DND-41 (cell line): ENCODE results near the gene TTBK1.

Source experiments
- ATAC-seq: fragments of 200-7000 bp; cut with Tn5 transposase; 3 replicates; pipeline ENCODE4 v1.9.1; 2021; ENCODE audit warnings: low read depth; ENCODE audit not compliant: insufficient read depth
- DNase-seq: peaks from one replicate; pipeline ENCODE4 v3.0.0-alpha.2; 2020
- H2AFZ ChIP-seq: 2 replicates; pipeline ENCODE4 v1.6.0; 2012; ENCODE audit warnings: low read depth, low read length
- H3K27ac ChIP-seq: 2 replicates; pipeline ENCODE4 v1.5.1; 2012; ENCODE audit warnings: low read length, inconsistent platforms
- H3K27me3 ChIP-seq: fragments of 200-600 bp; sonication (generic); 2 replicates; pipeline ENCODE4 v1.6.0; 2012; ENCODE audit warnings: low read length, mild to moderate bottlenecking, inconsistent platforms; ENCODE audit not compliant: insufficient read depth, poor library complexity
- H3K36me3 ChIP-seq: 2 replicates; pipeline ENCODE4 v1.5.1; 2012; ENCODE audit warnings: low read length, inconsistent platforms; ENCODE audit not compliant: insufficient read depth
- H3K4me1 ChIP-seq: 2 replicates; pipeline ENCODE4 v1.5.1; 2012; ENCODE audit warnings: mild to moderate bottlenecking, low read length; ENCODE audit not compliant: insufficient read depth
- H3K4me2 ChIP-seq: 2 replicates; pipeline ENCODE4 v1.6.0; 2012; ENCODE audit warnings: mild to moderate bottlenecking, moderate library complexity, low read length, inconsistent platforms; ENCODE audit not compliant: insufficient read depth
- H3K4me3 ChIP-seq, 2 experiments: fragments of 200-600 bp in 1 of 2; shearing (Covaris generic) in 1 of 2; 2 replicates each; pipeline ENCODE4 v1.5.1; 2012 to 2016; ENCODE audit warnings: inconsistent platforms in 2 of 2, low read length in 2 of 2, mild to moderate bottlenecking in 2 of 2, low read depth in 1 of 2, moderate library complexity in 1 of 2
- H3K79me2 ChIP-seq: 2 replicates; pipeline ENCODE4 v1.6.0; 2012; ENCODE audit warnings: low read length, inconsistent platforms; ENCODE audit not compliant: insufficient read depth
- H3K9ac ChIP-seq: 2 replicates; pipeline ENCODE4 v1.6.0; 2012; ENCODE audit warnings: low read depth, mild to moderate bottlenecking, inconsistent platforms, low read length, moderate library complexity
- H3K9me3 ChIP-seq: 2 replicates; pipeline ENCODE4 v1.5.1; 2012; ENCODE audit warnings: low read length, moderate library complexity, mild to moderate bottlenecking, inconsistent platforms; ENCODE audit not compliant: insufficient read depth, severe bottlenecking
- H4K20me1 ChIP-seq: 2 replicates; pipeline ENCODE4 v1.6.0; 2012; ENCODE audit warnings: low read length; ENCODE audit not compliant: insufficient read depth
- EZH2 ChIP-seq: IDR thresholded peaks from 3 replicates; pipeline ENCODE4 v1.6.1; 2012; ENCODE audit warnings: borderline replicate concordance, low read depth, mild to moderate bottlenecking, moderate library complexity, low read length, inconsistent platforms; ENCODE audit not compliant: severe bottlenecking
- TF ChIP-seq, protein P1 (sequence below): IDR thresholded peaks from 2 replicates; pipeline ENCODE4 v1.5.1; 2012; ENCODE audit warnings: borderline replicate concordance, low read length, moderate library complexity, mild to moderate bottlenecking; ENCODE audit not compliant: poor library complexity, severe bottlenecking; ENCODE audit errors: extremely low read depth

Gene TTBK1

GRCh38 chr6:43215066-43215465 is 28.2 kb upstream of the TTBK1 start:
- Histone ChIP-seq H4K20me1 (no peaks in the 10 kb centered on the region), H3K4me2 (no peak overlapping the region), H3K9ac (no peak overlapping the region), H2AFZ (no peak overlapping the region), H3K4me1 (no peaks in the 10 kb centered on the region), H3K36me3 (peaks cover 18% of the 10 kb centered on the region), H3K4me3 (no peak overlapping the region), H3K79me2 (no peaks in the 10 kb centered on the region), H3K27me3 (no peaks in the 10 kb centered on the region), H3K9me3 (no peaks in the 10 kb centered on the region), H3K27ac (no peak overlapping the region)
- ATAC-seq, result no peak
- TF ChIP-seq, protein P1, sequence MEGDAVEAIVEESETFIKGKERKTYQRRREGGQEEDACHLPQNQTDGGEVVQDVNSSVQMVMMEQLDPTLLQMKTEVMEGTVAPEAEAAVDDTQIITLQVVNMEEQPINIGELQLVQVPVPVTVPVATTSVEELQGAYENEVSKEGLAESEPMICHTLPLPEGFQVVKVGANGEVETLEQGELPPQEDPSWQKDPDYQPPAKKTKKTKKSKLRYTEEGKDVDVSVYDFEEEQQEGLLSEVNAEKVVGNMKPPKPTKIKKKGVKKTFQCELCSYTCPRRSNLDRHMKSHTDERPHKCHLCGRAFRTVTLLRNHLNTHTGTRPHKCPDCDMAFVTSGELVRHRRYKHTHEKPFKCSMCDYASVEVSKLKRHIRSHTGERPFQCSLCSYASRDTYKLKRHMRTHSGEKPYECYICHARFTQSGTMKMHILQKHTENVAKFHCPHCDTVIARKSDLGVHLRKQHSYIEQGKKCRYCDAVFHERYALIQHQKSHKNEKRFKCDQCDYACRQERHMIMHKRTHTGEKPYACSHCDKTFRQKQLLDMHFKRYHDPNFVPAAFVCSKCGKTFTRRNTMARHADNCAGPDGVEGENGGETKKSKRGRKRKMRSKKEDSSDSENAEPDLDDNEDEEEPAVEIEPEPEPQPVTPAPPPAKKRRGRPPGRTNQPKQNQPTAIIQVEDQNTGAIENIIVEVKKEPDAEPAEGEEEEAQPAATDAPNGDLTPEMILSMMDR, result no peak
- TF ChIP-seq EZH2, result no peak
- DNase-seq, result no peak

DNA sequence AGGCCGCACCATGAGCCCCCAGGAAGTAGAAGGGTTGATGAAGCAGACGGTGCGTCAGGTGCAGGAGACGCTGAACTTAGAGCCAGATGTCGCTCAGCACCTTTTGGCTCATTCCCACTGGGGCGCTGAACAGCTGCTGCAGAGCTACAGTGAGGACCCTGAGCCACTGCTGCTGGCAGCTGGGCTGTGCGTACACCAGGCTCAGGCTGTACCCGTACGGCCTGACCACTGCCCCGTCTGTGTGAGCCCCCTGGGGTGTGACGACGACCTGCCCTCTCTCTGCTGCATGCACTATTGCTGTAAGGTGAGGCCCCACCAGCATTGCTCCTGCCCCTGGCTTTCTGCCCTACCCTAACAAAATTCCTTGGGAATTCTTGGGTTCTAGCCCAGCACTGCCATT is 27.1 kb upstream of the TTBK1 start:
- Histone ChIP-seq H3K27me3 (no peaks in the 10 kb centered on the region), H2AFZ (no peak overlapping the region), H3K4me1 (no peaks in the 10 kb centered on the region), H4K20me1 (no peaks in the 10 kb centered on the region), H3K4me3 (no peak overlapping the region), H3K9ac (no peak overlapping the region), H3K36me3 (peaks cover 26% of the 10 kb centered on the region), H3K79me2 (no peaks in the 10 kb centered on the region), H3K27ac (no peak overlapping the region), H3K4me2 (no peak overlapping the region), H3K9me3 (no peaks in the 10 kb centered on the region)
- DNase-seq (no peak), ATAC-seq (no peak)
- TF ChIP-seq, protein P1, result no peak
- no peak for TF ChIP-seq EZH2

- Histone ChIP-seq H3K9ac (no peak overlapping the region), H3K79me2 (no peaks in the 10 kb centered on the region), H3K27me3 (no peaks in the 10 kb centered on the region), H4K20me1 (no peaks in the 10 kb centered on the region), H3K9me3 (no peaks in the 10 kb centered on the region), H3K4me2 (no peak overlapping the region), H3K27ac (no peak overlapping the region), H3K4me3 (no peak overlapping the region), H3K4me1 (no peaks in the 10 kb centered on the region), H2AFZ (no peak overlapping the region), H3K36me3 (peaks cover 33% of the 10 kb centered on the region)
- ATAC-seq (no peak), DNase-seq (no peak)
- no peak for TF ChIP-seq EZH2
- TF ChIP-seq, protein P1, result no peak
These were observed 25.9 kb upstream of the TTBK1 start for GRCh38 chr6:43217351-43217750.

DNA sequence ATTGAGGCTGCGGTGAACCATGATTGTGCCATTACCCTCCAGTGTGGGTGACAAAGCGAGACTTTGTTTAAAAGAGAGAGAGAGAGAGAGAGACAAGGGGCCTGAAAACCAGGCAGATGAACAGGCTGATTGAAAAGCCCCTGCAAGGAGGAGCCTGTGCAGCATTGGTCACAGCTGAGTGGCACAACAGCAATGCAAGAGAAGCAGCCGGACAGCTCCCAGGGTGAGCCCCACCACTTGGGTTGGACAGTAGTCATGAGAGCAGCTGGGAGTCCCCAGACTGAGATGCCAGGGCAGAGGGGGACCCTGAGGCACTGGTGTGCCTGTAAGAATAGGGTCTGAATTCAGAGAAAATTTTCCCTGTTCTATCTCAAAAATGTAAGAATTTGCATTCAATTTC is 24.2 kb upstream of the TTBK1 start:
- Histone ChIP-seq H3K36me3 (peaks cover 49% of the 10 kb centered on the region), H3K9ac (no peak overlapping the region), H3K79me2 (no peaks in the 10 kb centered on the region), H3K9me3 (no peaks in the 10 kb centered on the region), H3K4me1 (peaks cover 4% of the 10 kb centered on the region), H3K27ac (no peak overlapping the region), H3K27me3 (no peaks in the 10 kb centered on the region), H4K20me1 (no peaks in the 10 kb centered on the region; the same call in 1 of the 2 replicates), H3K4me3 (no peak overlapping the region), H2AFZ (no peak overlapping the region), H3K4me2 (no peak overlapping the region)
- ATAC-seq, result no peak
- no peak for TF ChIP-seq EZH2
- TF ChIP-seq, protein P1, result no peak
- no peak for DNase-seq
